Measurements from ENCODE around the gene KRT12. TPM values are rescaled to one million over a fixed set of nuclear protein-coding genes. Genes with fewer than 3 reads are reported as not detected.
"Not testable (repeated sequence)": the region's sequence is repeated elsewhere in the genome, so short reads cannot be mapped to it uniquely, and the experiment has no call there.

The KRT12 gene
- total RNA-seq, 1 experiment from 2014 or later: not detected

- H3K4me1 ChIP-seq: peaks cover 8% of the 10 kb centered on the region
- Mint-ChIP-seq H3K4me3 (ENCODE audit: unreplicated experiment) (no peak overlapping the region), H3K27me3 (ENCODE audit: insufficient read depth, unreplicated experiment) (peaks cover 13% of the 10 kb centered on the region), H3K36me3 (ENCODE audit: insufficient read depth, unreplicated experiment) (peaks cover 12% of the 10 kb centered on the region), H3K4me1 (ENCODE audit: low read depth, unreplicated experiment) (peaks cover 11% of the 10 kb centered on the region), H3K27ac (ENCODE audit: unreplicated experiment) (no peak overlapping the region), H3K9me3 (ENCODE audit: unreplicated experiment) (no peaks in the 10 kb centered on the region)
- BruUV-seq (replicated peaks): no TSS peak
- TF ChIP-seq CTCF (IDR thresholded peaks at IDR 0.05; ENCODE audit: insufficient read depth in 1 of 2, low read depth in 1 of 2, low read length in 1 of 2, severe bottlenecking in 1 of 2, unreplicated experiment in 1 of 2): no peak
- no peaks in the 10 kb centered on the region; the same call in 1 of the 2 replicates for H3K27me3 ChIP-seq (replicated peaks; ENCODE audit: control insufficient read depth, insufficient read depth, low read length)
- DNase-seq: no peak
- no peak overlapping the region for H3K4me3 ChIP-seq (ENCODE audit: low read depth, low read length)
- no peaks in the 10 kb centered on the region for H3K9me3 ChIP-seq
- H3K36me3 ChIP-seq (ENCODE audit: control insufficient read depth, insufficient read depth, low read length): peaks cover 3% of the 10 kb centered on the region
- intact Hi-C loops (cut with micrococcal nuclease; ENCODE audit: unreplicated experiment): no loop called here
- CTCF ChIA-PET: interaction anchor here (0.9 kb wide), 1 partner anchor 195 kb away, joined by 5 read pairs; no protein-coding TSS in a partner anchor
- POLR2A ChIA-PET: no interaction called here
These were observed 51.6 kb downstream of the KRT12 start for GRCh38 chr17:40815381-40815780.

- POLR2A ChIA-PET; intact Hi-C loops (cut with micrococcal nuclease; ENCODE audit: unreplicated experiment); H3K27me3 ChIP-seq (replicated peaks; ENCODE audit: control insufficient read depth, insufficient read depth, low read length); CTCF ChIA-PET; H3K9me3 ChIP-seq; H3K4me1 ChIP-seq; H3K4me3 ChIP-seq (ENCODE audit: low read depth, low read length); H3K36me3 ChIP-seq (ENCODE audit: control insufficient read depth, insufficient read depth, low read length); H3K4me3 Mint-ChIP-seq (ENCODE audit: unreplicated experiment); H3K27ac Mint-ChIP-seq (ENCODE audit: unreplicated experiment); H3K9me3 Mint-ChIP-seq (ENCODE audit: unreplicated experiment); DNase-seq; BruUV-seq (replicated peaks): not testable (repeated sequence)
- Mint-ChIP-seq H3K36me3 (ENCODE audit: insufficient read depth, unreplicated experiment) (peaks cover 12% of the 10 kb centered on the region), H3K27me3 (ENCODE audit: insufficient read depth, unreplicated experiment) (peaks cover 19% of the 10 kb centered on the region), H3K4me1 (ENCODE audit: low read depth, unreplicated experiment) (peaks cover 14% of the 10 kb centered on the region)
These were observed 52.4 kb downstream of the KRT12 start for GRCh38 chr17:40814657-40815056.

DNA sequence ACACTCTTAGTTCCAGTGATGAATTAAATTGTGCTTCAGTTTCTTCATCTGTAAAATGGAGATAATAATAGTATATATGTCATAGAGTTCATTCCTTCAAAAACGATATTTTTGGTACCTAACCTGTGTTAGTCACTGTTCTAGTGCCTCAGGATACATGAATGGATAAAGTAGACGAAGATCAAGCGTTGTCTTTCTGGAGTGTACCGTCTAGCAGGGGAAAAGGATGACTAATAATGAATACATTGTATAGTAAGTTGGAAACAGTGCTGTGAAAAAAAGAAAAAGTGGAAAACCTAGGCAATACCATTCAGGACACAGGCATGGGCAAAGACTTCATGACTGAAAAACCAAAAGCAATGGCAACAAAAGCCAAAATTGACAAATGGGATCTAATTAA lies 53.2 kb downstream of the KRT12 start:
- CTCF ChIA-PET: no interaction called here
- Histone ChIP-seq H3K4me1 (no peaks in the 10 kb centered on the region), H3K9me3 (no peaks in the 10 kb centered on the region), H3K36me3 (ENCODE audit: control insufficient read depth, insufficient read depth, low read length) (peaks cover 3% of the 10 kb centered on the region), H3K4me3 (ENCODE audit: low read depth, low read length) (no peak overlapping the region), H3K27me3 (replicated peaks; ENCODE audit: control insufficient read depth, insufficient read depth, low read length) (no peaks in the 10 kb centered on the region; the same call in 1 of the 2 replicates)
- TF ChIP-seq CTCF (IDR thresholded peaks at IDR 0.05; ENCODE audit: insufficient read depth in 1 of 2, low read depth in 1 of 2, low read length in 1 of 2, severe bottlenecking in 1 of 2, unreplicated experiment in 1 of 2): no peak
- H3K27ac Mint-ChIP-seq (ENCODE audit: unreplicated experiment): no peak overlapping the region
- no TSS peak for BruUV-seq (replicated peaks)
- H3K4me1 Mint-ChIP-seq (ENCODE audit: low read depth, unreplicated experiment): peaks cover 14% of the 10 kb centered on the region
- H3K9me3 Mint-ChIP-seq (ENCODE audit: unreplicated experiment): no peaks in the 10 kb centered on the region
- H3K27me3 Mint-ChIP-seq (ENCODE audit: insufficient read depth, unreplicated experiment): peaks cover 19% of the 10 kb centered on the region
- no peak for DNase-seq
- intact Hi-C loops (cut with micrococcal nuclease; ENCODE audit: unreplicated experiment): no loop called here
- POLR2A ChIA-PET: no interaction called here
- peaks cover 12% of the 10 kb centered on the region for H3K36me3 Mint-ChIP-seq (ENCODE audit: insufficient read depth, unreplicated experiment)
- no peak overlapping the region for H3K4me3 Mint-ChIP-seq (ENCODE audit: unreplicated experiment)

- intact Hi-C loops (cut with micrococcal nuclease; ENCODE audit: unreplicated experiment): no loop called here
- Histone ChIP-seq H3K9me3 (no peaks in the 10 kb centered on the region), H3K4me1 (no peaks in the 10 kb centered on the region), H3K4me3 (ENCODE audit: low read depth, low read length) (no peak overlapping the region), H3K27me3 (replicated peaks; ENCODE audit: control insufficient read depth, insufficient read depth, low read length) (no peaks in the 10 kb centered on the region; the same call in 1 of the 2 replicates), H3K36me3 (ENCODE audit: control insufficient read depth, insufficient read depth, low read length) (peaks cover 3% of the 10 kb centered on the region)
- Mint-ChIP-seq H3K4me1 (ENCODE audit: low read depth, unreplicated experiment) (peaks cover 13% of the 10 kb centered on the region), H3K27me3 (ENCODE audit: insufficient read depth, unreplicated experiment) (peaks cover 22% of the 10 kb centered on the region), H3K27ac (ENCODE audit: unreplicated experiment) (no peak overlapping the region), H3K36me3 (ENCODE audit: insufficient read depth, unreplicated experiment) (peaks cover 10% of the 10 kb centered on the region), H3K4me3 (ENCODE audit: unreplicated experiment) (no peak overlapping the region), H3K9me3 (ENCODE audit: unreplicated experiment) (no peaks in the 10 kb centered on the region)
- BruUV-seq (replicated peaks): no TSS peak
- ChIA-PET POLR2A (no interaction called here), CTCF (interaction anchor here (1.4 kb wide), 1 partner anchor 9 kb away, joined by 4 read pairs; no protein-coding TSS in a partner anchor)
- no peak for TF ChIP-seq CTCF (IDR thresholded peaks at IDR 0.05; ENCODE audit: insufficient read depth in 1 of 2, low read depth in 1 of 2, low read length in 1 of 2, severe bottlenecking in 1 of 2, unreplicated experiment in 1 of 2)
- DNase-seq: no peak
These were observed 54.4 kb downstream of the KRT12 start for GRCh38 chr17:40812639-40813038.
